OCI-LY1 (cell line): Measurements from ENCODE around the gene MRI1.

Source experiments
- CTCF ChIP-seq: fragments of 200-600 bp; sonication (generic), shearing (Covaris generic); IDR thresholded peaks from 2 replicates; pipeline ENCODE4 v1.5.1; 2017; ENCODE audit warnings: mild to moderate bottlenecking, antibody characterized with exemption, low read length, moderate library complexity, mixed read lengths
- EZH2 ChIP-seq: fragments of 200-600 bp; sonication (generic), shearing (Covaris generic); IDR thresholded peaks from 2 replicates; pipeline ENCODE4 v1.8.0; 2017; ENCODE audit warnings: borderline replicate concordance, mixed run types, mild to moderate bottlenecking, antibody characterized with exemption, low read length, moderate library complexity, mixed read lengths

- TF ChIP-seq CTCF (no peak), EZH2 (no peak)
Measured at GRCh38 chr19:13795595-13796300, 31.4 kb downstream of the MRI1 start.
